ENCODE measurements around the gene CCDC70. TPM values are rescaled to one million over a fixed set of nuclear protein-coding genes. Genes with fewer than 3 reads are reported as not detected.
A peak's percentile ranks its signal among the peaks of the same experiment; 100 is the strongest.

Gene CCDC70
- total RNA-seq, 4 donors from 2014 or later = not detected

DNA sequence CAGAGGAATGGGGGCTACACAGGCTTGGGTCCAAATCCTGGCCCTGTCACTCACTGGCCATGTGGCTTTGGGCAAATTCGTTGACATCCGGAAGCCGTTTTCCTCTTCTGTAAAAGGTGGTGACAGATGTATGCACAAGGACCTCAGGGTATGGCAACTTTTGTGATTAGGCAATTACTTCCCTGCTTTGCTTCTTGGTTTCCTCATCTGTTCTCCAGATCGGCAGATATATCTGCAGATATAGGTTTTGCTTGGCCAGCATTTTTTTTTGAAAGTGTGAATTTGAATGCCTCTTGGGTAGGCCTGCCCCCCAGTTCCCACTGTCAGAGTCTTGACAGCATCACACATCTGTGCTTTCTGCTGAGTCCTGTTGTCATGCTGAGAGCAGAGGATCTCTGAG, 34.5 kb upstream of the CCDC70 start:
- TF ChIP-seq EP300 (IDR thresholded peaks at IDR 0.05) = no peak
- TF ChIP-seq POLR2A (IDR thresholded peaks at IDR 0.05) = no peak
- TF ChIP-seq, protein P1, sequence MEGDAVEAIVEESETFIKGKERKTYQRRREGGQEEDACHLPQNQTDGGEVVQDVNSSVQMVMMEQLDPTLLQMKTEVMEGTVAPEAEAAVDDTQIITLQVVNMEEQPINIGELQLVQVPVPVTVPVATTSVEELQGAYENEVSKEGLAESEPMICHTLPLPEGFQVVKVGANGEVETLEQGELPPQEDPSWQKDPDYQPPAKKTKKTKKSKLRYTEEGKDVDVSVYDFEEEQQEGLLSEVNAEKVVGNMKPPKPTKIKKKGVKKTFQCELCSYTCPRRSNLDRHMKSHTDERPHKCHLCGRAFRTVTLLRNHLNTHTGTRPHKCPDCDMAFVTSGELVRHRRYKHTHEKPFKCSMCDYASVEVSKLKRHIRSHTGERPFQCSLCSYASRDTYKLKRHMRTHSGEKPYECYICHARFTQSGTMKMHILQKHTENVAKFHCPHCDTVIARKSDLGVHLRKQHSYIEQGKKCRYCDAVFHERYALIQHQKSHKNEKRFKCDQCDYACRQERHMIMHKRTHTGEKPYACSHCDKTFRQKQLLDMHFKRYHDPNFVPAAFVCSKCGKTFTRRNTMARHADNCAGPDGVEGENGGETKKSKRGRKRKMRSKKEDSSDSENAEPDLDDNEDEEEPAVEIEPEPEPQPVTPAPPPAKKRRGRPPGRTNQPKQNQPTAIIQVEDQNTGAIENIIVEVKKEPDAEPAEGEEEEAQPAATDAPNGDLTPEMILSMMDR (IDR thresholded peaks at IDR 0.05) = no peak
- TF ChIP-seq POLR2AphosphoS5 (IDR thresholded peaks at IDR 0.05) = no peak
- Histone ChIP-seq H3K9me3 (no peaks in the 10 kb centered on the region), H3K27ac (no peak overlapping the region), H3K27me3 (no peaks in the 10 kb centered on the region), H3K4me1 (peaks cover 0 to 30% (median 10%) of the 10 kb centered on the region in 3 donors), H3K36me3 (no peaks in the 10 kb centered on the region), H3K4me3 (no peak overlapping the region)
- ATAC-seq = no peak
- WGBS, 2 donors (ENCODE audit: low coverage in 1 of 2) = 81% methylated on average over 4 of the region's 4 CpGs; no CpG with 5 or more reads in 1 of the 2 donors

DNA sequence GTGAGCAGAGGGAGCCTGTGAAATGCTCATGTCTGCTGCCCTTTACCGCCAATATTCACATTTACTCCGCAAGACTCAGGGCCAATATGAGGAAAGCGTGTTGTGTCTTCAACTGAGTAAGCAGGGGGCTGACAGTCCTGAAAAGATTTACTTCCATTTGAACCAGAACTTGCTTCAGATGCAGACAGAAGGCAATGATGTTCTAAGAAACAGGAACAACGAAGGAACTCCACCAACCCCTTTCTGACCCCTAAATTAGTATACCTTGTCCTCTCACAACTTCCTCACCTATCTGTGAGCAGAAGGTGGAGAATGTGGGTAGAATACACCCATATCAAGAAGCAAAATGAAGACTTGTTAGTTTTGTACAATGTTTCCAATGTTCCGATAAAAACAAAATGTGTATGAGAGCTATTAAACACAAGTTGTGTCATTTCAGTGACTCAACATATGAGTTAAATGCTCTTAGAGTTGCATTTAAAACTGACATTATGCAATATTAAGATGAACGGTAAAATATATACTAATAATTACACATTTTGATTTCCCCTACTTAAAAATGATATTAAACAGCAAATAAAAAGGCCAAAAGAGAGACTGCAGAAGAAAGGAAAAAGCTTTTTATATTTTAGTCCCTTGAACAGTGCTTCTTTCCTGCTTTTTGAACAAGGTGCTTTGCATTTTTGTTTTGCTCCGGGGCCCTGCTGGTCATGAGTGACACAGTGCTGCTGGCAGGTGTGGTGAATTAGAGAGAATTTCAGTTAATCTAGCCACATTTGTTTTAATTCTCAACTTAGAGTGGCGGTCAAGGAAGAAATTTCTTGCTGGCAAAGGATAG, 32.8 kb upstream of the CCDC70 start:
- Histone ChIP-seq H3K4me3 (no peak overlapping the region), H3K27ac (no peak overlapping the region), H3K4me1 (peaks cover 0 to 34% (median 10%) of the 10 kb centered on the region in 3 donors), H3K27me3 (no peaks in the 10 kb centered on the region), H3K9me3 (no peaks in the 10 kb centered on the region), H3K36me3 (no peaks in the 10 kb centered on the region)
- ATAC-seq = no peak
- 89 to 90% methylated on average over 7 to 8 of the region's 8 CpGs for WGBS, 2 donors (ENCODE audit: low coverage in 1 of 2)
- TF ChIP-seq POLR2AphosphoS5 (IDR thresholded peaks at IDR 0.05) (no peak), POLR2A (IDR thresholded peaks at IDR 0.05) (no peak), EP300 (IDR thresholded peaks at IDR 0.05) (no peak)
- TF ChIP-seq, protein P1 (IDR thresholded peaks at IDR 0.05) = no peak

DNA sequence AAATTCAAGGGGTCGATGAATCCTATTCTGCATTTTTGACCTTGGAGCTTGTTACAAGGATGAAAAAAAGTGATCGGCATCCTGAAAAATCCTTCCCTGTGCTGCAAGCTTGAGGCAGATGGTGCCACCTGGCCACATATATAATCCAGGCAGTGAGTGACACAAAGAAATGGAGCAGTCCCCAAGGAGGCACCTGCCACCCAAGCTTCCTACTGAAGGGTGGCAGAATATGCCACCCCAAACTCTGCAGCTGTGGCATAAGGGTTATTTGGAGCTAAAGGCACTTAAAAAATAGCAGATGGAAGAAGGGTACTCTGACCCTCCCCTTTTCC, 32.2 kb upstream of the CCDC70 start:
- Histone ChIP-seq H3K4me1 (peaks cover 0 to 34% (median 10%) of the 10 kb centered on the region in 3 donors), H3K27ac (no peak overlapping the region), H3K36me3 (no peaks in the 10 kb centered on the region), H3K4me3 (no peak overlapping the region), H3K9me3 (no peaks in the 10 kb centered on the region), H3K27me3 (no peaks in the 10 kb centered on the region)
- 95 to 100% methylated on average over 1 to 2 of the region's 2 CpGs for WGBS, 2 donors (ENCODE audit: low coverage in 1 of 2)
- no peak for TF ChIP-seq POLR2AphosphoS5 (IDR thresholded peaks at IDR 0.05)
- TF ChIP-seq, protein P1 (IDR thresholded peaks at IDR 0.05) = no peak
- no peak for TF ChIP-seq EP300 (IDR thresholded peaks at IDR 0.05)
- TF ChIP-seq POLR2A (IDR thresholded peaks at IDR 0.05) = no peak
- ATAC-seq = no peak

DNA sequence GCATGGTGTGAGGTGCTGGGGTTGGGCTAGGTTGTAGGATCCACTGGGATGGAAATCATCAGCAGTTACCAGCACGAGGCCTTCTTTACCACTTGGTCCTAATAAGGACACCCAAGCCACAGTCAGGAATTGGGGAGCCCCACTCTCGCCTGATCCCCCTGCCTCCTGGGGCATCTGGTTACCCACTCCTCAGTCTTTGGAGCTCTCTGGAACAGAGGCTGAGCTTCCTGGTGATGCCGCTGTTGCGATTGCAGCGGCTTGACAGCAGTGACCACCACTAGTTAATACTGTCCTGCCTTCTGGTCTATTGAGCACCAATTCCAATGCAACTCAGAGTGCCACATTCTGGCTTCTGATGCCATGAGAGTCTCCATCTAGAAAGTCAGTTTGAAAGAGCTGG, 30.2 kb upstream of the CCDC70 start:
- no peaks in the 10 kb centered on the region for H3K36me3 ChIP-seq
- 80% methylated on average over 2 of the region's 5 CpGs; no CpG with 5 or more reads in 1 of the 2 donors for WGBS, 2 donors (ENCODE audit: low coverage in 1 of 2)
- no peaks in the 10 kb centered on the region for H3K9me3 ChIP-seq
- no peak for TF ChIP-seq POLR2A (IDR thresholded peaks at IDR 0.05)
- TF ChIP-seq POLR2AphosphoS5 (IDR thresholded peaks at IDR 0.05) = no peak
- no peak overlapping the region for H3K27ac ChIP-seq
- peaks cover 0 to 14% (median 5%) of the 10 kb centered on the region in 3 donors for H3K4me1 ChIP-seq
- no peak for ATAC-seq
- no peak overlapping the region for H3K4me3 ChIP-seq
- no peaks in the 10 kb centered on the region for H3K27me3 ChIP-seq

DNA sequence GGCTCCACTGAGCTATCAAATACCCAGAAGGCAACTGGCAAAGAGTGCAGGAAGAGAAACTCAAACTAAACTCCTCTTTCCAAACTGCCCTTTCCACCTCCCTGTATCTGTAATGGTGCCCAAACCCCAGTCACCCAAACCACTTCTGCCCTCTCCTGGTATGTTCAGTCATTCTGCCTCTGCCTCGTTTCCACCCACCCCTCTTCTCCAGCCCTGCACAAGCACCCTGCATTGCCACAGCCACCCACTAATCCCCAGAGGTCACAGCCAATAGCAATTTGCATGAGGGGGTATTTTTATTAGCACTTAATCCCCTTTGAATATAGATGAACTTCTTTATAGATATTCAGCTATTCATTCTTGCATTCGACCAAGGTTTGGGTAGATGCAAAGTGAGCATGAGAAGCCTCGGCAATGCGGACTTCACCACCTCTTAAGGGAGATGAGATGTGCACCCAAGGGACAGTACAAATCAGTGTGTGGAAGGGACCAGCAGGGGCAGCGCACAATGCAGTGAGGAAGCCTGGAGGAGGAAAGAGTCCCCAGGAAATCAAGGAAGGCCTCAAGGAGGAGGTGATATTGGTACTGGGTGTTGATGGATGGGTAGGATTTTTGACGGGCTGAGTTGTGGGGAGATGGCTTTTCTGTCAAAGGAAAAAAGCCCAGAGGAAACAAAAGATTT, 29.2 kb upstream of the CCDC70 start:
- ATAC-seq = peak; percentile 73
- Histone ChIP-seq H3K4me3 (no peak overlapping the region), H3K27me3 (no peaks in the 10 kb centered on the region), H3K4me1 (peaks cover 0 to 5% (median 0%) of the 10 kb centered on the region in 3 donors), H3K9me3 (no peaks in the 10 kb centered on the region), H3K27ac (no peak overlapping the region), H3K36me3 (no peaks in the 10 kb centered on the region)
- WGBS, 2 donors (ENCODE audit: low coverage in 1 of 2) = 59 to 70% methylated on average over 6 of the region's 6 CpGs
- TF ChIP-seq, protein P1 (IDR thresholded peaks at IDR 0.05) = peak in 3 of 4 experiments; percentile 24 to 51 (median 34)
- TF ChIP-seq POLR2A (IDR thresholded peaks at IDR 0.05) = no peak
